Right lobe of liver (tissue), 6 donors: ENCODE data around the gene TEDC1. TPM values are rescaled to one million over a fixed set of nuclear protein-coding genes. Genes with fewer than 3 reads are reported as not detected.

ENCODE experiments used
- ATAC-seq, 4 donors: fragments of 200-7000 bp; cut with Tn5 transposase; one replicate each; pipeline ENCODE4 v1.9.1; 2020; ENCODE audit warnings: mild to moderate bottlenecking in 4 of 4, moderate library complexity in 4 of 4
- DNase-seq, 3 donors: peaks; one replicate each; pipeline ENCODE4 v3.0.0-alpha.2; 2020
- H3K27ac ChIP-seq, 3 donors: fragments of 200-600 bp; one replicate each; pipeline ENCODE4 v1.8.0; 2022
- H3K27me3 ChIP-seq, 2 donors: fragments of 200-600 bp; one replicate each; pipeline ENCODE4 v1.8.0; 2022
- H3K36me3 ChIP-seq, 4 donors: fragments of 200-600 bp; sonication (generic) in 1 of 4; one replicate each; pipeline versions ENCODE4 v1.5.1 to v1.8.0; 2017 to 2022; ENCODE audit warnings: control low read depth in 1 of 4
- H3K4me1 ChIP-seq, 4 donors: fragments of 200-600 bp; sonication (generic) in 1 of 4; one replicate each; pipeline versions ENCODE4 v1.5.1 to v1.8.0; 2017 to 2022; ENCODE audit warnings: control low read depth in 1 of 4
- H3K4me3 ChIP-seq, 3 donors: fragments of 200-600 bp; one replicate each; pipeline ENCODE4 v1.8.0; 2022
- H3K9me3 ChIP-seq, 4 donors: fragments of 200-600 bp; sonication (generic) in 1 of 4; one replicate each; pipeline versions ENCODE4 v1.5.1 to v1.8.0; 2017 to 2022; ENCODE audit warnings: control low read depth in 1 of 4
- POLR2A ChIP-seq: fragments of 450-650 bp; IDR thresholded peaks from one replicate; pipeline ENCODE4 v1.6.1; 2017; ENCODE audit warnings: antibody characterized with exemption, mild to moderate bottlenecking
- WGBS: methylation state at CpG from one replicate; pipeline ENCODE4 v1.1.6; 2018; ENCODE audit warnings: low coverage, low lambda C conversion rate; ENCODE audit not compliant: insufficient coverage; ENCODE audit errors: missing lambda C conversion rate; 5-methylcytosine and 5-hydroxymethylcytosine counted together
- intact Hi-C, 2 donors: fragments of 100-400 bp; cut with DNase I; formaldehyde crosslinking; loops; one replicate each; pipeline versions ENCODE4 v1.11.2 to v1.14.1; 2022
- total RNA-seq, 6 experiments: library from RNA; depleted of rRNA in 2 of 6; stranded (reverse); fragments of >200 nt in 2 of 6; fragmentation: NEBNext Ultra II Directional in 3 of 6; extraction: Animal tissue kit (Norgen Biotek cat#: 25700) in 3 of 6; gene quantifications; one replicate each; pipeline versions ENCODE4 v1.1.0 to v1.2.4, GENCODE V29; 2016 to 2023
- TF ChIP-seq, protein P1 (sequence below), 4 donors: fragments of 200-600 bp in 3 of 4; fragments of 450-650 bp in 1 of 4; IDR thresholded peaks; one replicate each; pipeline versions ENCODE4 v1.5.1 to v1.8.0; 2016 to 2022; ENCODE audit warnings: antibody characterized with exemption in 4 of 4, mild to moderate bottlenecking in 2 of 4
- donor health status: DM: no; HTN: yes; CAD: no.
- donor health status: DM: no; HTN: no; CAD: no.
- donor health status: DM: no; HTN: no; CAD: no.
- donor health status: DM: no; HTN: yes; CAD: no.
- donor health status: DM: no; HTN: yes; CAD: no.

The TEDC1 gene
- total RNA-seq, 6 experiments from 2014 or later, result 2.2 to 8.1 (median 3.9) TPM

- Histone ChIP-seq H3K4me1 (peaks cover 0 to 52% (median 14%) of the 10 kb centered on the region in 4 donors), H3K27ac (peak overlapping the region in 2 of 3 donors; percentile 18 to 22), H3K4me3 (no peak overlapping the region), H3K9me3 (no peaks in the 10 kb centered on the region), H3K36me3 (peaks cover 0 to 5% (median 0%) of the 10 kb centered on the region in 4 donors), H3K27me3 (no peaks in the 10 kb centered on the region)
- no peak for ATAC-seq
- WGBS, result 70% methylated on average over 2 of the region's 8 CpGs
- intact Hi-C loops, result no loop called here
- DNase-seq, result no peak
- TF ChIP-seq, protein P1, sequence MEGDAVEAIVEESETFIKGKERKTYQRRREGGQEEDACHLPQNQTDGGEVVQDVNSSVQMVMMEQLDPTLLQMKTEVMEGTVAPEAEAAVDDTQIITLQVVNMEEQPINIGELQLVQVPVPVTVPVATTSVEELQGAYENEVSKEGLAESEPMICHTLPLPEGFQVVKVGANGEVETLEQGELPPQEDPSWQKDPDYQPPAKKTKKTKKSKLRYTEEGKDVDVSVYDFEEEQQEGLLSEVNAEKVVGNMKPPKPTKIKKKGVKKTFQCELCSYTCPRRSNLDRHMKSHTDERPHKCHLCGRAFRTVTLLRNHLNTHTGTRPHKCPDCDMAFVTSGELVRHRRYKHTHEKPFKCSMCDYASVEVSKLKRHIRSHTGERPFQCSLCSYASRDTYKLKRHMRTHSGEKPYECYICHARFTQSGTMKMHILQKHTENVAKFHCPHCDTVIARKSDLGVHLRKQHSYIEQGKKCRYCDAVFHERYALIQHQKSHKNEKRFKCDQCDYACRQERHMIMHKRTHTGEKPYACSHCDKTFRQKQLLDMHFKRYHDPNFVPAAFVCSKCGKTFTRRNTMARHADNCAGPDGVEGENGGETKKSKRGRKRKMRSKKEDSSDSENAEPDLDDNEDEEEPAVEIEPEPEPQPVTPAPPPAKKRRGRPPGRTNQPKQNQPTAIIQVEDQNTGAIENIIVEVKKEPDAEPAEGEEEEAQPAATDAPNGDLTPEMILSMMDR (IDR thresholded peaks at IDR 0.05), result no peak
- TF ChIP-seq POLR2A, result no peak
Observed at GRCh38 chr14:105471823-105472485, 19.1 kb upstream of the TEDC1 start.

DNA sequence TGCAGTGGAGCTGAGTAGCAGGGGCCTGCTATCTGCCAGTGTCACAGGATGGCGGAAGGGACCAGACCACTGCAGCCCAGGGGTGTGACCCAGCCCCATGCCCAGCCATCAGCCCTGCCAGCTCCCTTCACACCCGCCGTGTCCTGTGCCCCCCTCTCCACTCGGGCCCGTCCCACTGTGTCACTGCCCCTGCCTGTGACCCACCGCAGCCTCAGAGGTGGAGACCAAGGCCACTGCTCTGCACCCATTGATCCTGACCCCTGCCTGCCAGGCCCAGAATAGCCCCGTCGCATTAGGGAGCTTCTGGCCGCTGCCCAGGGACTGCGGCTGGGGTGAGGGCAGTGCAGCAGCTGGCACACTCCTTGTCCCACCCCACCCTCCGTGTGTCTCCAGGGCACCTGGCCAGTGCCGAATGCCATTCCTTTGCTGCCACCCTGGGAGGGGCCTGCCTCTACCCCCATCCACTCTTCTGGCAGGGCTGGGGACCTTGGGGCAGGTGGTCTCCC lies 18.5 kb upstream of the TEDC1 start:
- Histone ChIP-seq H3K4me3 (no peak overlapping the region), H3K9me3 (no peaks in the 10 kb centered on the region), H3K27ac (peak overlapping the region in 1 of 3 donors; percentile 18), H3K36me3 (peaks cover 0 to 5% (median 0%) of the 10 kb centered on the region in 4 donors), H3K4me1 (peaks cover 0 to 55% (median 17%) of the 10 kb centered on the region in 4 donors), H3K27me3 (no peaks in the 10 kb centered on the region)
- TF ChIP-seq, protein P1 (IDR thresholded peaks at IDR 0.05), result peak in 2 of 4 donors; percentile 11 to 15
- no peak for TF ChIP-seq POLR2A
- 30% methylated on average over 2 of the region's 12 CpGs for WGBS
- DNase-seq (peak in 1 of 3 donors; percentile 71), ATAC-seq (no peak)
- intact Hi-C loops, result no loop called here

- Histone ChIP-seq H3K4me3 (no peak overlapping the region), H3K36me3 (peaks cover 0 to 5% (median 0%) of the 10 kb centered on the region in 4 donors), H3K27ac (no peak overlapping the region), H3K27me3 (no peaks in the 10 kb centered on the region), H3K9me3 (no peaks in the 10 kb centered on the region), H3K4me1 (peaks cover 0 to 51% (median 17%) of the 10 kb centered on the region in 4 donors)
- ATAC-seq (no peak), DNase-seq (no peak)
- intact Hi-C loops, result no loop called here
- no CpG with 5 or more reads among the region's 7 CpGs for WGBS
- TF ChIP-seq, protein P1 (IDR thresholded peaks at IDR 0.05), result no peak
- TF ChIP-seq POLR2A, result no peak
Observed at GRCh38 chr14:105473033-105473676, 17.9 kb upstream of the TEDC1 start.

DNA sequence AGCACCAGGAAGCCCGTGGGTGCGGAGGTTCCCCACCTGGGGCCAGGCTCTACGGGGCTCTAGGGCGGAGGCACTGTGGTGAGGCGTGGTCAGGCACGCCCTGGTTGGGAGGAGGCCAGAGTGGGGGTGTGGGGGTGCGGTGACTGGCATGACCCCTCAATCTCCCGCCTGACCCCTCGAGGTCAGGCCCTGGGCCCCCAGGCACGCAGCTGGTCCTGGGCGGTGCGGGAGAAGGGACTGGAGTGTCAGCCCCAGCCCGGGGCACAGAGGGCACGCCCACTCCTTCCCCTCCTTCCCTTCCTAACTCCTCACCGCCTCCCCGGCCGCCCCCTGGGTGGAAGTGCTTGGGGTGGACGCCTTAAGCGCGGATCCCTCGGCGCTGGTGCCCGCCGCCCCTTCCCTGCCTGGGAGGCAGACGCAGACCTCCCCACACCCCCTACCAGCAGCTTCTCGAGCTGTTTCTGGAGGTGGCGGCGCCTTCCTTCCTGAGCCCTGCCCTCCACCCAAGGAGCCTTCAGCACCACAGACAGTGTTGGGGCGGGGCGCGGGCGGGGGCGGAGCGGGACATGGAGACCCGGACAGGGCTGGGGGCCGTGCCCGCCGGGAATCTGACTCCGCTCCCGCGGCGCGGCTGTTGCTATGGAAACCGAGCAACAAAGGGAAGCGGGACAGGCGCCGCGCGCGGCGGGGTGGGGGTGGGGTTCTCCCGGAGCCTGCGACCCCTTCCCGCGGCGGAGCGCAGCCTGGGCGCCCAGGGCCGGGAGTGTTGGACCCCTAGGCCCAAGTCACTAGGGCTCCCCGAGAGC lies 17.2 kb upstream of the TEDC1 start:
- H3K36me3 ChIP-seq, result peaks cover 0 to 5% (median 0%) of the 10 kb centered on the region in 4 donors
- peak; percentile 6 to 20 (median 14) for ATAC-seq
- peak overlapping the region; percentile 36 to 63 (median 38) for H3K4me3 ChIP-seq
- TF ChIP-seq, protein P1 (IDR thresholded peaks at IDR 0.05), result no peak
- TF ChIP-seq POLR2A, result no peak
- peak; percentile 85 to 88 (median 87) for DNase-seq
- no peaks in the 10 kb centered on the region for H3K9me3 ChIP-seq
- no peaks in the 10 kb centered on the region for H3K27me3 ChIP-seq
- H3K4me1 ChIP-seq, result peaks cover 0 to 44% (median 17%) of the 10 kb centered on the region in 4 donors
- H3K27ac ChIP-seq, result peak overlapping the region in 1 of 3 donors; percentile 37
- 7% methylated on average over 3 of the region's 60 CpGs for WGBS
- intact Hi-C loops, result no loop called here
